HEK293T (cell line): Measurements from ENCODE around the gene FCRLA.

Experiments used
- ARNT ChIP-seq: fragments of 450-650 bp; IDR thresholded peaks from 2 replicates; pipeline ENCODE4 v1.6.1; 2017; ENCODE audit warnings: mild to moderate bottlenecking
- CTBP1 ChIP-seq: fragments of 450-650 bp; IDR thresholded peaks from 2 replicates; pipeline ENCODE4 v1.6.1; 2016; ENCODE audit warnings: borderline replicate concordance
- FOXK2 ChIP-seq: fragments of 450-650 bp; IDR thresholded peaks from 2 replicates; pipeline ENCODE4 v1.6.1; 2016; ENCODE audit warnings: mild to moderate bottlenecking
- FOXM1 ChIP-seq: fragments of 450-650 bp; IDR thresholded peaks from 2 replicates; pipeline ENCODE4 v1.6.1; 2017; ENCODE audit warnings: mild to moderate bottlenecking, borderline replicate concordance
- HDGF ChIP-seq: fragments of 450-650 bp; IDR thresholded peaks from 2 replicates; pipeline ENCODE4 v1.6.1; 2017; ENCODE audit warnings: antibody characterized with exemption, borderline replicate concordance
- L3MBTL2 ChIP-seq: fragments of 450-650 bp; conservative IDR thresholded peaks from 2 replicates; pipeline ENCODE4 v1.6.1; 2016; ENCODE audit warnings: mild to moderate bottlenecking
- SP1 ChIP-seq: fragments of 450-650 bp; IDR thresholded peaks from 2 replicates; pipeline ENCODE4 v1.6.1; 2017

DNA sequence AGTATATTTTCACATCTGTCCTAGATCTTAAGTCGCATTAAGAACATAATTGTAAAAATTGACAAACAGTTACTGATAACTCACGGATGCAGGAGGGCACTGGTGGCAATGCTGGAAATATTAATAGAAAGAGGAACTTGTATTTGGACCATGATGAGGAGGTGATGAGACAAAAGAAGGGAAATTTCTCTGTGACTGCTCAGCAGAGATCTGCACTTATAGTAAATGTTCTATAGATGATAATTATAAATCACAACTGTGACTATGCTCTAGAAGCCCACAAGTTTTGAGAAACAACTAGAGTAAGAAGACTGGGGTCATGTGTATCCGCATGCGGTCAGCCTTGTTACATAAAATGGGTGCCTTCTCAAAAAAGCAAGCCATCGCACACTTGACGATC lies 33.9 kb downstream of the FCRLA start:
- TF ChIP-seq HDGF (no peak), L3MBTL2 (no peak), SP1 (no peak), FOXM1 (no peak), ARNT (no peak), CTBP1 (no peak), FOXK2 (no peak)
